Testis (tissue), 3 donors: ENCODE data around the gene AATK. TPM values are rescaled to one million over a fixed set of nuclear protein-coding genes. Genes with fewer than 3 reads are reported as not detected.

Source experiments
- DNase-seq: peaks from one replicate; pipeline ENCODE4 v3.0.0-alpha.2; 2019
- H3K27ac ChIP-seq, 2 donors: fragments of 200-600 bp; sonication (generic); one replicate each; pipeline ENCODE4 v1.5.1; 2019
- H3K27me3 ChIP-seq: fragments of 200-600 bp; sonication (generic); one replicate; pipeline ENCODE4 v1.5.1; 2019
- H3K36me3 ChIP-seq: fragments of 200-600 bp; sonication (generic); one replicate; pipeline ENCODE4 v1.5.1; 2017; ENCODE audit warnings: low read depth; ENCODE audit errors: missing control alignments
- H3K4me1 ChIP-seq: fragments of 200-600 bp; sonication (generic); one replicate; pipeline ENCODE4 v1.5.1; 2019
- H3K4me3 ChIP-seq, 2 donors: fragments of 200-600 bp; sonication (generic); one replicate each; pipeline ENCODE4 v1.5.1; 2017 to 2019
- H3K9me3 ChIP-seq: fragments of 200-600 bp; sonication (generic); one replicate; pipeline ENCODE4 v1.5.1; 2017
- CTCF ChIP-seq, 3 experiments: fragments of 450-650 bp in 2 of 3; fragments of 200-600 bp in 1 of 3; sonication (generic) in 1 of 3; IDR thresholded peaks; one replicate each; pipeline ENCODE4 v1.5.1; 2016 to 2019; ENCODE audit warnings: antibody characterized with exemption in 3 of 3, mild to moderate bottlenecking in 2 of 3, moderate library complexity in 1 of 3
- POLR2A ChIP-seq: fragments of 450-650 bp; IDR thresholded peaks from one replicate; pipeline ENCODE4 v1.6.1; 2017; ENCODE audit warnings: antibody characterized with exemption, mild to moderate bottlenecking, moderate library complexity
- WGBS, 2 donors: methylation state at CpG; one replicate each; pipeline ENCODE4 v1.1.5; 2018; 5-methylcytosine and 5-hydroxymethylcytosine counted together
- intact Hi-C: fragments of 100-400 bp; cut with DNase I; formaldehyde crosslinking; loops from one replicate; pipeline ENCODE4 v1.15.1; 2023; ENCODE audit warnings: low total_unique reads
- polyA plus RNA-seq: library from polyadenylated mRNA; stranded (reverse); fragments of 350-450 nt; fragmentation: Illumina TruSeq; extraction: RNeasy Lipid Tissue Mini Kit (QIAGEN cat#74804); gene quantifications from one replicate; pipeline ENCODE4 v1.2.3, GENCODE V29; 2014; ENCODE audit warnings: low read depth, low replicate concordance; ENCODE audit not compliant: insufficient read depth
- total RNA-seq, 2 donors: library from RNA; depleted of rRNA; stranded (reverse); fragments of >200 nt; gene quantifications; one replicate each; pipeline ENCODE4 v1.2.3, GENCODE V29; 2016

AATK gene
- total and polyA plus RNA-seq, 3 donors from 2014 or later: 3.5 to 5.6 (median 3.8) TPM

DNA sequence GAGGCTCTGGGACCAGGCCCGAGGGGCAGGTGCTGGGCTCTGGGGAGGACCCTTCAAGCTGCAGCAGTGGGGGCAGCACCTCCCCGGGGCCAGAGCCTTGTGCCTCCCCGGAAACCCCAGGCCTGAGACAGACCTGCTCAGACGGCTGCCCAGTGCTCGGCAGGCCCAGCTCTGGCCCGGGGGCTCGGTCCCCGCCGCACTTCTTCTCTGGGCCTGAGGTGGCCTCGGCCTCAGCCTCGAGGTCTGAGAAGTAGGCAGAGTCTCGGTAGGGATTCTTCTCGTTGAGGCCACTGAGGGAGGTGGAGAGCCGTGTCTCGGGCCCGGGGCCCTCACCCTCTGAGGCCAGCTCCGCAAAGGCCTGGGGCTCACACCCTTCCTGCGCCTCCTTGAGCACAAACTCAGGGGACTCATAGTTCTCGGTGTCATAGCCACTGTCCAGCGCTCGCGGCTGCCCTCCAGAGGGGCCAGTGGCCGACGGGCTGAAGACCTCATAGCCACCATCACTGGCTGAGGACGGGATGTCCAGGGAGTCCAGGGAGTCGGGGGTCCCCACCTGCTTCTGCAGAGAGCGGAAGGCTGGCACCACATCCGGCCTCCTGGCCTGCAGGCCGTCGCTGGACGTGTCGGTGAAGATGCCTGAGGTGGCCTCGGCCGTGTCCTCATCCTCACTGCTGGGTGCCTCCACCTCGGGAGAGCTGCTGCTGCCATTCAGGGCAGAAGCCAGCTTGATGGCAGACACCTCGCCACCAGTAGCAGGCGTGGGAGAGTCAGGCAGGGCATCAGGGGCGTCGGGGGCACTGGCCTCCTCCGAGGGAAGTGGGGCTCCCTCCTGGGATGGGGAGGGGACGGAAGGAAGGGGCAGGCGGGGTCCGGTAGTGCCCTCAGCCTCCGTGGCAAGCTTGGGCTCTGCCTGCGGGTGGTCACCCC, 45.1 kb downstream of the AATK start:
- no peaks in the 10 kb centered on the region for H3K36me3 ChIP-seq
- no peak overlapping the region for H3K4me3 ChIP-seq
- H3K4me1 ChIP-seq: no peaks in the 10 kb centered on the region
- H3K9me3 ChIP-seq: no peaks in the 10 kb centered on the region
- intact Hi-C loops: no loop called here
- no peak overlapping the region for H3K27ac ChIP-seq
- TF ChIP-seq POLR2A (no peak), CTCF (IDR thresholded peaks at IDR 0.05) (no peak)
- 74 to 84% methylated on average over 10 to 43 of the region's 45 CpGs for WGBS, 2 donors
- H3K27me3 ChIP-seq: no peaks in the 10 kb centered on the region
- no peak for DNase-seq

- H3K27me3 ChIP-seq: no peaks in the 10 kb centered on the region
- H3K4me1 ChIP-seq: no peaks in the 10 kb centered on the region
- no peaks in the 10 kb centered on the region for H3K36me3 ChIP-seq
- H3K9me3 ChIP-seq: no peaks in the 10 kb centered on the region
- intact Hi-C loops: no loop called here
- DNase-seq: peak; percentile 33
- H3K4me3 ChIP-seq: peak overlapping the region; percentile 47 to 51
- peak overlapping the region in 1 of 2 donors; percentile 68 for H3K27ac ChIP-seq
- WGBS, 2 donors: 59 to 71% methylated on average over 29 to 33 of the region's 33 CpGs
- TF ChIP-seq POLR2A (no peak), CTCF (IDR thresholded peaks at IDR 0.05) (no peak)
Measured at GRCh38 chr17:81120149-81120484, 45.9 kb downstream of the AATK start.

- no peak for TF ChIP-seq POLR2A
- no peak for TF ChIP-seq CTCF (IDR thresholded peaks at IDR 0.05)
- H3K9me3 ChIP-seq: no peaks in the 10 kb centered on the region
- peak; percentile 96 for DNase-seq
- intact Hi-C loops: no loop called here
- peak overlapping the region in 1 of 2 donors; percentile 68 for H3K27ac ChIP-seq
- peak overlapping the region; percentile 47 to 51 for H3K4me3 ChIP-seq
- 8 to 37% methylated on average over 9 to 71 of the region's 89 CpGs for WGBS, 2 donors
- no peaks in the 10 kb centered on the region for H3K27me3 ChIP-seq
- H3K4me1 ChIP-seq: no peaks in the 10 kb centered on the region
- no peaks in the 10 kb centered on the region for H3K36me3 ChIP-seq
Measured at GRCh38 chr17:81119223-81120148, 46.5 kb downstream of the AATK start.

DNA sequence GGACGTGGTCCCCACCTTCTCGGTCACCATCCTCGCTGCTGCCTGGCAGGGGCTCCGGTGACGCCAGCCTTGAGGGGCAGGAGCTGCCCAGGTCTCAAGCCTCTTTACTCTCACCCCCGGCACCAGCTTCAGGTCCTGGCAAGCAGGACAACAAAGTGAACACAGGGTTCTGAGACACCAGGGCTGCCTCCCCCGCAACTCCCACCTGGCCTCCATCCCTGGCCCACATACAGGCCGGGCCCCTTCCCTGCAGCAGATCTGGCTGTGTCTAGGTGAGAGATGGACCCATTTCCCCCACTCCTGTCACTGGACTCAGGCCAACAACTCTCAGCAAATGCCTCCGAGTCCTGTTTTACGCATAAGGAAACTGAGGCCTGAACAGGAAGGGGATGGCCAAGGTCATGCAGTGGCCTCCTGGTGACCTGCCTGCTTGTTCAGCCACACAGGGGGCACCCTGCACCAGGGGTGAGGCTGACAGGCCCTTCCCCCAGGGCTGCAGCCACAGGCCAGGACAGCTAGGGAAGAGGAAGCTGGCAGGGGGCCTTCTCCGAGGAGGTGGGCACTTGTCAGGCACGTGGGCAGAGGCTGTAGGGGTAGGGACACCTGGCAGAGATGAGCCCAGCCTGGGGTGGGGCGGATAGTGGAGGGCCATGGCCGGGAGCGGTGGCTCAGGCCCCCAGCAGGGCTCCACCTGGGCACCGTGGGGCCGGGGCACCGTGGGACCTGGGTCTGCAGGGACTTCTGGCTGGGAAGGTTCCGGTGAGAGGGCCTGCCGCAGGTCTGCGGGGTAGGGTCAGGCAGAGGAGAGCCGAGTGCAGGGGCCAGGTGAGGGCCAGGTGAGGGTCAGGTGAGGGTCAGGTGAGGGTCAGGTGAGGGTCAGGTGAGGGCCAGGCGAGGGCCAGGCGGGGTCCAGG, 47.5 kb downstream of the AATK start:
- no peak for DNase-seq
- no peak overlapping the region for H3K27ac ChIP-seq
- 50 to 63% methylated on average over 12 to 24 of the region's 24 CpGs for WGBS, 2 donors
- H3K27me3 ChIP-seq: no peaks in the 10 kb centered on the region
- H3K4me1 ChIP-seq: no peaks in the 10 kb centered on the region
- TF ChIP-seq POLR2A: no peak
- no peak for TF ChIP-seq CTCF (IDR thresholded peaks at IDR 0.05)
- intact Hi-C loops: no loop called here
- H3K4me3 ChIP-seq: peak overlapping the region in 1 of 2 donors; percentile 51
- no peaks in the 10 kb centered on the region for H3K36me3 ChIP-seq
- no peaks in the 10 kb centered on the region for H3K9me3 ChIP-seq
